Measurements from ENCODE around the gene TRIM69.
A peak's percentile ranks its signal among the peaks of the same experiment; 100 is the strongest.
"Not testable (repeated sequence)": the region's sequence is repeated elsewhere in the genome, so short reads cannot be mapped to it uniquely, and the experiment has no call there.

Gene TRIM69

GRCh38 chr15:44753345-44753744, 17.0 kb downstream of the TRIM69 start:
- FAIRE-seq: no peak
- no peak for TF ChIP-seq POLR2A (IDR thresholded peaks at IDR 0.05; ENCODE audit: low read depth, low read length)
- no peak for DNase-seq (ENCODE audit: insufficient read length, low spot score)

GRCh38 chr15:44763187-44763586, 26.9 kb downstream of the TRIM69 start:
- no peak for TF ChIP-seq POLR2A (IDR thresholded peaks at IDR 0.05; ENCODE audit: low read depth, low read length)
- DNase-seq (ENCODE audit: insufficient read length, low spot score) (no peak), FAIRE-seq (no peak)

GRCh38 chr15:44763848-44764247, 27.5 kb downstream of the TRIM69 start:
- no peak for FAIRE-seq
- no peak for DNase-seq (ENCODE audit: insufficient read length, low spot score)
- TF ChIP-seq POLR2A (IDR thresholded peaks at IDR 0.05; ENCODE audit: low read depth, low read length): no peak

DNA sequence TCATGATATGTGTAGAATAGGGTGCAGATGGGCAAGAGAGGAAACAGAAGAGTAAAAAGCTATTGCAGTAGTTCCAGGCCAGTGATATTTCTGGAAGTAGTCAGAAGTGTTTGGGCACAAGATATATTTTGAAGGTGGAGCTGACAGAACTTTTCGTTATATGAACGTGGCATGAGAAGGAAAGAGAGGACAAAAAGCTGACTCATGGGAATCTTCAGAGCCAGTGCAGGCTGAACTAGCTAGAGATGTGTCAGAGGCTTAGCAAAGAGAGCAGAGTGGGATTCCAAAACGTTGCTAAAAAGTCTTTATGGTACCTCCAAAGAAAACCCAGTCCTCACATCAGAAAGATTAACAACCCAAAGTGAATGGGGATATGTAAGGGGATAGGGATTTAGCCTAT, 28.7 kb downstream of the TRIM69 start:
- DNase-seq (ENCODE audit: insufficient read length, low spot score) (no peak), FAIRE-seq (no peak)
- TF ChIP-seq POLR2A (IDR thresholded peaks at IDR 0.05; ENCODE audit: low read depth, low read length): no peak

GRCh38 chr15:44769521-44769920, 33.2 kb downstream of the TRIM69 start:
- DNase-seq (ENCODE audit: insufficient read length, low spot score) (no peak), FAIRE-seq (no peak)
- no peak for TF ChIP-seq POLR2A (IDR thresholded peaks at IDR 0.05; ENCODE audit: low read depth, low read length)

DNA sequence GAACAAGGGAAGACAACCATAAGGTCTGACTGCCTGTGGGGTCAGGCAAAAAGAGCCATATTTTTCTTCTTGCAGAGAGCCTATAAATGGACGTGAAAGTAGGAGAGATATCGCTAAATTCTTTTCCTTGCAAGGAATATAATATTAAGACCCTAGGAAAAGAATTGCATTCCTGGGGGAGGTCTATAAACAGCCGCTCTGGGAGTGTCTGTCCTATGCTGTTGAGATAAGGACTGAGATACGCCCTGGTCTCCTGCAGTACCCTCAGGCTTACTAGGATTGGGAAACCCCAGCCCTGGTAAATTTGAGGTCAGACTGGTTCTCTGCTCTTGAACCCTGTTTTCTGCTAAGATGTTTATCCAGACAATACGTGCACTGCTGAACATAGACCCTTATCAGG, 34.4 kb downstream of the TRIM69 start:
- FAIRE-seq; DNase-seq (ENCODE audit: insufficient read length, low spot score): not testable (repeated sequence)

DNA sequence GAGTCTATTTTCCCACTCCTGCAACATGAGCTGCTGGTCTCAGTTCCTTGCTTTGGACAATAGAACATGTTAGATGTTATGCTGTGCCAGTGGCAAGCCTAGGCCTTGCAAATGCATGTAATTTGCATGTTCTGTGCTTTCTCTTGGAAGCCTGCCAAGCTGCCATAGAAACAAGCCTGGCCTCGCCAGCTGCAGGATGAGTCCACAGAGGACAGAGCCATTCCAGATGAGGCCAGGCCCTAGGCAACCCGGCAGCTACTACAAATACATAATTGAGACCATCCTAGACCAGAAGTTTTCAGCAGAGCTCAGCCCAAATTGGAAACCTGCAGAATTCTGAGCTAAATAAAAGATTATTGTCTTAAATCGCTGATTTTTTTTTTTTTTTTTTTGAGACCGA, 39.6 kb downstream of the TRIM69 start:
- FAIRE-seq (peak; percentile 6), DNase-seq (ENCODE audit: insufficient read length, low spot score) (no peak)
- TF ChIP-seq POLR2A (IDR thresholded peaks at IDR 0.05; ENCODE audit: low read depth, low read length): no peak

DNA sequence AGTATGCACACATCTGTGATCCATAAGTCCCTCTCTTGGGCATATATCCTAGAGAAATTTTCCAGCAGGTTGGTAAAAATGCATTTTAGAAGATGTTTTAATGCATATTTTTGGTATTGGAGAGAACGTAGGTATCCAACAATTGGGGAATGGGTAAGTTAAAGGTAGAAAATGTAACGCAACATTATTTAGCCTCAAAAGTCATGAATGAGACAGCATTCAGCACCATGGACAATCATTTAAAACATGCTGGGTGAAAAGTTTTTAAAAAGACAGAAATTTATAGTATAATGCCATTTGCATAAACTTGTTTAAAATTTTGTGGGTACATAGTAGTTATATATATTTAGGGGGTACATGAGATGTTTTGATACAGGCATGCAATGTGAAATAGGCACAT, 43.4 kb downstream of the TRIM69 start:
- no peak for TF ChIP-seq POLR2A (IDR thresholded peaks at IDR 0.05; ENCODE audit: low read depth, low read length)
- FAIRE-seq (no peak), DNase-seq (ENCODE audit: insufficient read length, low spot score) (no peak)

DNA sequence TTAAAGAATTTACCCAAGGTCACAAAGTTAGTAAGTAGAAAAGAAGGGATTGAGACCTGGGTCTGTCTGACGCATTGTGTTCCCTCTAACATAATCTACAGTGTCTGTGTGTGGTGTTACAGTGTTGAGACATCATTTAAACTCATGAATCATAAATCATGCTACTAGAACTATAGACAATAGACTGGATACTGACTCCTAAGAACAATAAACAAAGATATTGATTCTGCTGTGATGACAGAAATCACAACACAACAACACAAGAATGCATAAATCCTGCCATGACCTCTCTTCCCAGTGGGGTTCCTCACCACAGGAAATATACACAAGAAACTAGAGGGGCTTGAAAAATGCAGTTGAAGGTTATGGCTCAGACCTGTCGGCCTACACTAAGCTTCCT, 44.3 kb downstream of the TRIM69 start:
- no peak for TF ChIP-seq POLR2A (IDR thresholded peaks at IDR 0.05; ENCODE audit: low read depth, low read length)
- peak; percentile 76 for FAIRE-seq
- no peak for DNase-seq (ENCODE audit: insufficient read length, low spot score)

- TF ChIP-seq POLR2A (IDR thresholded peaks at IDR 0.05; ENCODE audit: low read depth, low read length): no peak
- DNase-seq (ENCODE audit: insufficient read length, low spot score) (no peak), FAIRE-seq (no peak)
Observed at GRCh38 chr15:44781128-44781810, 44.9 kb downstream of the TRIM69 start.

- FAIRE-seq (no peak), DNase-seq (ENCODE audit: insufficient read length, low spot score) (no peak)
- TF ChIP-seq POLR2A (IDR thresholded peaks at IDR 0.05; ENCODE audit: low read depth, low read length): no peak
Observed at GRCh38 chr15:44782516-44782915, 46.2 kb downstream of the TRIM69 start.

DNA sequence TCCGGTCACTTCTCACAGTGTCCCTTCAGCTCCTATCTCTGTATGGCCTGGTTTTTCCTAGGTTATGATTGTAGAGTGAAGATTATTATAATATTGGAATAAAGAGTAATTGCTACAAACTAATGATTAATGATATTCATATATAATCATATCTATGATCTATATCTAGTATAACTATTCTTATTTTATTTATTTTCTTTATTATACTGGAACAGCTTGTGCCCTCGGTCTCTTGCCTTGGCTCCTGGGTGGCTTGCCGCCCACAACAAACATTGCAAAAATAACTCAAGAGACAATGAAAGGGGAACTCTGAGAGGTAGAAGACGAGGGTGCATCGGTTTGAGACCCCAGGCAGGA, 48.6 kb downstream of the TRIM69 start:
- FAIRE-seq; DNase-seq (ENCODE audit: insufficient read length, low spot score): not testable (repeated sequence)

GRCh38 chr15:44788748-44789147, 52.4 kb downstream of the TRIM69 start:
- TF ChIP-seq POLR2A (IDR thresholded peaks at IDR 0.05; ENCODE audit: low read depth, low read length): no peak
- DNase-seq (ENCODE audit: insufficient read length, low spot score) (no peak), FAIRE-seq (no peak)

DNA sequence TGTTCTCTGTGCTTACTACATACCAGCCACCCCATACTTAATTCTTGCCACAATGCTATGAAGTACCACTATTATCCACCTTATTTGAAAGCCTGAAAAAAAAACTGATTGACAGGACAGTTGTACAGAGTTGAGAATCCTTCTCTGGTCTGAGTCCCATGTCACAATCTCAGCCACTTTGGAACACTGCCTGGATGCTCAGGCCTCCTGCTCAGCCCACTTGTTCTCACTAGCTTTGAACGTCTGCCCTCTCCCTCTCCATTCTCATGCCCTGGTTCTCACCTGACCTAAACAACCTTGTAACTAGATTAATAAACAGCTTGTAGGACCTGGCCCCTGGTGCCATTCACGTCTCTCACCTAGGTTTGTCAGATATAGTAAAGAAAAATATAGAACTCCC, 53.9 kb downstream of the TRIM69 start:
- FAIRE-seq: no peak

GRCh38 chr15:44790656-44791055, 54.3 kb downstream of the TRIM69 start:
- no peak for TF ChIP-seq POLR2A (IDR thresholded peaks at IDR 0.05; ENCODE audit: low read depth, low read length)
- FAIRE-seq (no peak), DNase-seq (ENCODE audit: insufficient read length, low spot score) (no peak)

More for the DNA sequence above, 53.9 kb downstream of the TRIM69 start:
- DNase-seq (ENCODE audit: insufficient read length, low spot score): no peak
- no peak for TF ChIP-seq POLR2A (IDR thresholded peaks at IDR 0.05; ENCODE audit: low read depth, low read length)

GRCh38 chr15:44792715-44793114, 56.4 kb downstream of the TRIM69 start:
- DNase-seq (ENCODE audit: insufficient read length, low spot score) (no peak), FAIRE-seq (no peak)
- TF ChIP-seq POLR2A (IDR thresholded peaks at IDR 0.05; ENCODE audit: low read depth, low read length): no peak
